Ishikawa (cell line): ENCODE results near the gene DNAJC15.

Experiments used
- CREB1 ChIP-seq: IDR thresholded peaks from 2 replicates; pipeline ENCODE4 v1.6.1; 2012; ENCODE audit warnings: low read depth
- EGR1 ChIP-seq: IDR thresholded peaks from 2 replicates; pipeline ENCODE4 v1.6.1; 2012
- EP300 ChIP-seq: IDR thresholded peaks from 2 replicates; pipeline ENCODE4 v1.6.1; 2012; ENCODE audit warnings: borderline replicate concordance
- TF ChIP-seq, protein P1 (sequence below): IDR thresholded peaks from 2 replicates; pipeline ENCODE4 v1.6.1; 2012
- TF ChIP-seq, protein P2 (sequence below): IDR thresholded peaks from 2 replicates; pipeline ENCODE4 v1.6.1; 2012; ENCODE audit warnings: low read depth, mild to moderate bottlenecking
- TF ChIP-seq, protein P3 (sequence below): IDR thresholded peaks from 2 replicates; pipeline ENCODE4 v1.6.1; 2012

DNA sequence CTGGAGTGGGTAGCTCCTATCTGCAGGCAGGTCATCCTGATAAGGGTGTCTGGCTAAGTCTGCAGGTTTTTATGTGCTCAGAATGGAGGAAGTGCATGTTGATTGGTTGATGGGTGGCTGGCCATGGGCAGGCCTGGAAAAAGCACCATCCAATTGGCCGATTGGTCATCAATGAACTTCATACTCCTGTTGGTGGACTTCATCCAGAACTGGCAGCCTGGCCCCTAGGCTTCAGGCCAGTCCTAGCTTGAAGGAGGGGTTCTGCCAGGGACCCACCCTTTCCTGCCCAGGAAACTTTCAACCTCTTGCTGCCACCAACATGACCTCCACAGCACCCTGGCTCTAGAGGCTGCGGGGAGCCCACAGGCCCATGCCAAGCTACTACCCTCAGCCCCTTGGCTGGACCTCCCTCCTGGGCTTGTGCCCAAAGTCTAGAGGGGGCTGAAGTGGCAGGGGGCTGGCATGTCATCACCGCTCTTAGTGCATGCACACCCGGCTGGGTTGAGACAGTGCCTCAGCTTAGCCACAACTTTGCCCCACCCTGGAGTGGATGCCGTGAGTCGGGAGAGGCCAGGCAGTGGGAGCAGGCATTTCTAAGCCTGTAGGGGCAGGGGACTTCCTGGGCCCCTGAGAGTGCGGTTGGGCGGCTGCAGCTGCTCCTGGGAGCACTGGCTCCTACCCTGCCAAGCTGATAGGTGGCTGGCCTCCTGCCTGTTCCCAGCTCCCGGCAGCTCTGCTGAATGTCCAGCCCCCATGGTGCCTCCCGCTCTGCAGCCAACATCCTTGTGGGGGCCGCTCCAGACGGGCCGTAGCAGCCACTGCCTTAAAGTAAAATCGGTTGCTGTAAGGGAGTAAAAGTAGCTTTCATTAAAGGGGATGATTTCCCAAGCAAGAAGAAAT lies 13.2 kb downstream of the DNAJC15 start:
- TF ChIP-seq EGR1 (no peak), EP300 (no peak), CREB1 (no peak)
- TF ChIP-seq, protein P1, sequence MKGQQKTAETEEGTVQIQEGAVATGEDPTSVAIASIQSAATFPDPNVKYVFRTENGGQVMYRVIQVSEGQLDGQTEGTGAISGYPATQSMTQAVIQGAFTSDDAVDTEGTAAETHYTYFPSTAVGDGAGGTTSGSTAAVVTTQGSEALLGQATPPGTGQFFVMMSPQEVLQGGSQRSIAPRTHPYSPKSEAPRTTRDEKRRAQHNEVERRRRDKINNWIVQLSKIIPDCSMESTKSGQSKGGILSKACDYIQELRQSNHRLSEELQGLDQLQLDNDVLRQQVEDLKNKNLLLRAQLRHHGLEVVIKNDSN, result no peak
- TF ChIP-seq, protein P2, sequence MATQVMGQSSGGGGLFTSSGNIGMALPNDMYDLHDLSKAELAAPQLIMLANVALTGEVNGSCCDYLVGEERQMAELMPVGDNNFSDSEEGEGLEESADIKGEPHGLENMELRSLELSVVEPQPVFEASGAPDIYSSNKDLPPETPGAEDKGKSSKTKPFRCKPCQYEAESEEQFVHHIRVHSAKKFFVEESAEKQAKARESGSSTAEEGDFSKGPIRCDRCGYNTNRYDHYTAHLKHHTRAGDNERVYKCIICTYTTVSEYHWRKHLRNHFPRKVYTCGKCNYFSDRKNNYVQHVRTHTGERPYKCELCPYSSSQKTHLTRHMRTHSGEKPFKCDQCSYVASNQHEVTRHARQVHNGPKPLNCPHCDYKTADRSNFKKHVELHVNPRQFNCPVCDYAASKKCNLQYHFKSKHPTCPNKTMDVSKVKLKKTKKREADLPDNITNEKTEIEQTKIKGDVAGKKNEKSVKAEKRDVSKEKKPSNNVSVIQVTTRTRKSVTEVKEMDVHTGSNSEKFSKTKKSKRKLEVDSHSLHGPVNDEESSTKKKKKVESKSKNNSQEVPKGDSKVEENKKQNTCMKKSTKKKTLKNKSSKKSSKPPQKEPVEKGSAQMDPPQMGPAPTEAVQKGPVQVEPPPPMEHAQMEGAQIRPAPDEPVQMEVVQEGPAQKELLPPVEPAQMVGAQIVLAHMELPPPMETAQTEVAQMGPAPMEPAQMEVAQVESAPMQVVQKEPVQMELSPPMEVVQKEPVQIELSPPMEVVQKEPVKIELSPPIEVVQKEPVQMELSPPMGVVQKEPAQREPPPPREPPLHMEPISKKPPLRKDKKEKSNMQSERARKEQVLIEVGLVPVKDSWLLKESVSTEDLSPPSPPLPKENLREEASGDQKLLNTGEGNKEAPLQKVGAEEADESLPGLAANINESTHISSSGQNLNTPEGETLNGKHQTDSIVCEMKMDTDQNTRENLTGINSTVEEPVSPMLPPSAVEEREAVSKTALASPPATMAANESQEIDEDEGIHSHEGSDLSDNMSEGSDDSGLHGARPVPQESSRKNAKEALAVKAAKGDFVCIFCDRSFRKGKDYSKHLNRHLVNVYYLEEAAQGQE, result no peak
- TF ChIP-seq, protein P3, sequence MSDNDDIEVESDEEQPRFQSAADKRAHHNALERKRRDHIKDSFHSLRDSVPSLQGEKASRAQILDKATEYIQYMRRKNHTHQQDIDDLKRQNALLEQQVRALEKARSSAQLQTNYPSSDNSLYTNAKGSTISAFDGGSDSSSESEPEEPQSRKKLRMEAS, result no peak
